Left lobe of liver (tissue), 2 donors: ENCODE results near the gene SLCO2A1. TPM values are rescaled to one million over a fixed set of nuclear protein-coding genes. Genes with fewer than 3 reads are reported as not detected.

ENCODE experiments used
- ATAC-seq: fragments of 200-7000 bp; cut with Tn5 transposase; one replicate; pipeline ENCODE4 v1.9.1; 2020; ENCODE audit warnings: mild to moderate bottlenecking, moderate library complexity
- DNase-seq: peaks from one replicate; pipeline ENCODE4 v3.0.0-alpha.2; 2020; ENCODE audit warnings: low spot score
- total RNA-seq: library from RNA; stranded (reverse); gene quantifications from one replicate; pipeline ENCODE4 v1.2.1, GENCODE V29; 2021
- donor health status: DM: no; HTN: no; CAD: no; lungs with moderate emphysema.
- donor health status: DM: no; HTN: yes; CAD: no.

The SLCO2A1 gene
- total RNA-seq, 1 donor from 2014 or later = 7.4 TPM

GRCh38 chr3:133915685-133916658 lies 113.8 kb downstream of the SLCO2A1 start:
- DNase-seq = no peak
- ATAC-seq = no peak

GRCh38 chr3:133914839-133915600 lies 114.7 kb downstream of the SLCO2A1 start:
- ATAC-seq = no peak
- no peak for DNase-seq

GRCh38 chr3:133910422-133910821 lies 119.3 kb downstream of the SLCO2A1 start:
- no peak for DNase-seq
- ATAC-seq = no peak

GRCh38 chr3:133905376-133905775 lies 124.3 kb downstream of the SLCO2A1 start:
- DNase-seq = no peak
- no peak for ATAC-seq

- ATAC-seq (no peak), DNase-seq (no peak)
These were observed 127.9 kb downstream of the SLCO2A1 start for GRCh38 chr3:133901847-133902246.

GRCh38 chr3:133901083-133901482 lies 128.6 kb downstream of the SLCO2A1 start:
- ATAC-seq (no peak), DNase-seq (no peak)

GRCh38 chr3:133899311-133899710 lies 130.4 kb downstream of the SLCO2A1 start:
- DNase-seq (no peak), ATAC-seq (no peak)

GRCh38 chr3:133897547-133897946 lies 132.2 kb downstream of the SLCO2A1 start:
- ATAC-seq (no peak), DNase-seq (no peak)

- ATAC-seq (peak; percentile 7), DNase-seq (no peak)
These were observed 133.5 kb downstream of the SLCO2A1 start for GRCh38 chr3:133896002-133896761.

GRCh38 chr3:133895208-133896001 lies 134.3 kb downstream of the SLCO2A1 start, which contains the start of gene RAB6B:
RAB6B (minus strand) TSS chr3:133895882; CDS start chr3:133895466, 416 bp downstream.
- DNase-seq = no peak
- peak; percentile 81 for ATAC-seq

- ATAC-seq = peak; percentile 42
- no peak for DNase-seq
These were observed 135.1 kb downstream of the SLCO2A1 start for GRCh38 chr3:133894353-133895207.

GRCh38 chr3:133893683-133894352 lies 135.9 kb downstream of the SLCO2A1 start:
- ATAC-seq (no peak), DNase-seq (no peak)

- no peak for ATAC-seq
- DNase-seq = no peak
These were observed 137.0 kb downstream of the SLCO2A1 start for GRCh38 chr3:133892541-133893231.

GRCh38 chr3:133891662-133892378 lies 137.9 kb downstream of the SLCO2A1 start:
- ATAC-seq (no peak), DNase-seq (no peak)

- ATAC-seq = no peak
- no peak for DNase-seq
These were observed 138.6 kb downstream of the SLCO2A1 start for GRCh38 chr3:133890972-133891644.

GRCh38 chr3:133890037-133890436 lies 139.7 kb downstream of the SLCO2A1 start:
- no peak for ATAC-seq
- DNase-seq = no peak
